ENCODE results near the gene CIAO1. TPM values are rescaled to one million over a fixed set of nuclear protein-coding genes. Genes with fewer than 3 reads are reported as not detected.
"Not testable (repeated sequence)": the region's sequence is repeated elsewhere in the genome, so short reads cannot be mapped to it uniquely, and the experiment has no call there.

CIAO1 gene
- polyA plus RNA-seq, 5 donors = 57.2 to 66.6 (median 64.5) TPM

DNA sequence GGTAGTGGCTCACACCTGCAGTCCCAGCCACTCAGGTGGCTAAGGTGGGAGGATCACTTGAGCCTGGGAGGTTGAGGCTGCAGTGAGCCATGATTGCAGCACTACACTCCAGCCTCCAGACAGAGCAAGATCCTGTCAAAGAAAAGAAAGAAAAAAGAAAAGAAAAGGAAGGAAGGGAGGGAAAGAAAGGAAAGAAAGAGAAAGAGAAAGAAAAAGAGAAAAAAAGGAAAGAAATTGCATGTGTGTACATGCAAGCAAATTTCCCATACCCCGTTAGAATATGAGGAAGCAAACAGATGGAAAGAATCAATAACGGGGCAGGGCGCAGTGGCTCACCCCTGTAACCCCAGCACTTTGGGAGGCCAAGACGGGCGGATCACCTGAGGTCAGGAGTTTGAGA is 18.1 kb upstream of the CIAO1 start:
- no peak for DNase-seq

DNA sequence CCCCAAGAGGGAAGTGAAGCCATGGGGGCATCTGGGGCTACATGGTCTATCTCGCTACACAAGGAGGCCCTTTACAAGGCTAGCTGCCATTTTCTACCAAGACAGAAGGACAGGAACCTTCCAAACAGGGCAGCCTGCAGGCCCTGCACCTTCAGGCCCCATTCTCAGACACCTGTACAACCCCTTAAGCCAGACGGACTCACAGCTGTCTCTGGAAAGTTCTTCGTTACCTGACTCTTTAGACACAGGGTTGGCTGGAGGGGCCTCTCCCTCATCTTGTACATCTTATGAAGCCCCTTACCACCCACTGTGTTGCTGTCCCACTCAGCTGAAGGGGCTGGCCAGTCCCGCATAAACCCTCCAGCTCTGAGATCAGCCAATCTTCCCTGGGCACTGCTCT is 17.4 kb upstream of the CIAO1 start:
- DNase-seq = no peak

DNA sequence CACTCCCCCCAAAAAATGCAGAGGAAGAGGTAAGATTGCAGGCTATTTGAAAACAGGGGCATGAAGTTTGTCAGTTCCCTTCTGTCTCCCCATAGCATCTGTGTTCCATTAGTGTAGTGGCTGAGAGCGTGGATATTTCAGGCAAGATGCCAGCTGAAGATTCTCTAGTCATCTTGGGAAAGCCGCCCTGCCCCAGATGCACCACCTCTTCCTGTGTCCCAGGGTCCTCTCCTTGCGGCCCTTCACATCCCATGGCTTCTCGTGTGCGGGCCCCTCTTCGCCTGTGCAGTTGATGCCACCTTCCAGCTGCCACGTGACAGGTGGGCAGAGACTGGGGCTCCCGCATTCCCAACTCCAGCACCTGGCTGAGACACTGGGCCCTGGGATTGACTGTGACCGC is 16.4 kb upstream of the CIAO1 start:
- DNase-seq = no peak

DNA sequence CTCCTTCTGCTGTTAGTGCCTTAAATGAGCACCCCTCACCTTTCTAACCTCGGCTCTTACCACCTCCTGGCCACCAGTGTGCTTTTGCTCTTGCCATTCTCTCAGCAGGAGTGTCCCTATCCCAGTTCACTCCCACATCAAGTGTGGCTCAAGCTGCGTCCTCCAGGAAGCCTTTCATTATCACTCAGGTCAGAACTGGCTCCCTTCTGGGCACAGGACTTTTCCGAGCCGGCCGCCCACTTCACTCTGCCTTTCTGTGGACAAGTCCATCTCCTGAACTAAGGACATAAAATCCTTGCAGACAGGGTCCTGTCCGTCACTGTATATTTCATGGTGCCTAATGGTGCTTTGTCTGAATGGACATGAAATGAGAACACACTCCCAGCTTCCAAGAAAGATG is 15.8 kb upstream of the CIAO1 start:
- DNase-seq = no peak

DNA sequence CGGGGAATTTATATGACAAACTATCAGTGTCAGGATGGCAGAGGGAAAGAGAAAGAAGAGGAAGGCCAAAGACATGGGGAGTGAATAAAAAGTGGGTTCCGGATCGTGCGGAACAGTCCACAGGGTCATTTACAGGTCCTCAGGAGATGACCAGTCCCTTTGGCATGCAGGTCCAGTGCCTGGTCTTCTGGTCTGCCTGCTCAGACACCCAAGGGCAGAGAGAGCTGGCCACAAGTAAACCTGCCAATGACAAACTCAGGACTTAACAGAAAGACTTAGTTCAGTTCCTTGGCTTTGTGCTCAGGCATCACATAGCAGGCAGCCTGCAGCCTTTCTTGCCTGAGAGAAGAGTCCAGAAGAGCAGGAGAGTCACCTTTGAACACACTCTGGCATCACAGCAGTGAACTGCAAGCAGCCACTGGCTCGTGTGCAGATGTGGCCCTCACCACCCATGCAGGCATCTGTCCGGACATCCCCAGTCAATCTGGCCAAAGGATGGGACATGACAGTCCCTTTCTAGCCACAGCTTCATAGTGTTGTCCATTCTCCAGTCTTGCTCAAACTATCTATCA is 14.2 kb upstream of the CIAO1 start:
- DNase-seq = peak; percentile 28 to 29

DNA sequence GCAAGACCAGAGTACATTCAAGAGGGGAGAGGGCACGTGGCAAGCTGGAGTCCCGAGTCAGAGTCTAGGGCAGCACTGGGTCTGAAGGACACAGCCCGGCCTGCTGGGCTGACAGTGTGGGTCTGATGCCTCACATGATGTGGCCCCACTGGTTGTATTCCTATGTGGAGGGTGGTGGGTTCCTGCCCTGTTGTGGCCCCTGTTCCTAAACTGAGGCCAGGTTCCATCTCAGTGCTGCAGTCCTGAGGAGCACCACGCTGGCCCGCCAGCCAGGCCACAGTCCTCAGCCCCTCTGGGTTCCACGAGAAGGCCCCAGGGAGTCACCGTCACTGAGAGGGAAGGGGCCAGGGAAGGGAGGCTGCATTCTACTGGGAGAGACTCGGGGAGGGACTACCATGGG is 13.5 kb upstream of the CIAO1 start:
- DNase-seq = no peak

DNA sequence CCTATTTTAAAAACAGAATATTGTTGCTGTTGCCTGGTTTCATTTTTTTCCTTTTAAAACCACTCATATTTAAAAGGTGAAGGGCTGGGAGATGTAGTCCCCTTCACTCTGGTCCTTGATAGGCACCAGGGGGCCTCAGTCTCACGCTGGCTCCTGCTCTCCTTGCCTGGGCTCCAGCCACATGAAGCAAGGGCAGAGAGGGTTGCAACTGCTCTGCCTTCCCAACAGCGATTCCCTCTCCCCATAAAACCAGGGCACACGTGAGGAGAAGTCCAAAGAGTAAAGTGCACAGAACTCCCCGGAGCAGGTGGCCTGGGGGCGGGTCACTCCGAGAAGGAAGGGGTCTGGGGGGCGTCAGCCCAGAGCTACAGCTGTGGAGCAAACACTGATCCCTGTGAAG is 13.0 kb upstream of the CIAO1 start:
- DNase-seq = no peak

DNA sequence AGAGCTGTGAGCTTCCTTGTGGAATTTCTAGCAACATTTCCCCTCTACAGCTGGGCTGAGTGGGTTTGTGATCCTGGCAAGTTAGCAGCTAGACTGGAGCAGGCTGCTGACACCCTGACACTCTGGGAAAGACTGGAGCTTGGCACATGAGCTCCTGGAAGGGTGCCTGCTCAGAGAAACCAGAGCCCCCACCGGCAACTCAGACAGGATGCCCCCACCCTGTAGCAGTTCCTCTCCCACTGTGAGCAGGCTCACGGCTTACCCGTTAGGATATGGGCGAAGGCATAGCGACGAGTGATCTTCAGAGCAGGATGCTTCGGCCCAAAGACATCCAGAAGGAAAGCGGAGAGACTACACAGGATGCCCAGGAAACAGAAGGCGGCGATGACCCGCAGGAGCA is 11.5 kb upstream of the CIAO1 start:
- DNase-seq = no peak

DNA sequence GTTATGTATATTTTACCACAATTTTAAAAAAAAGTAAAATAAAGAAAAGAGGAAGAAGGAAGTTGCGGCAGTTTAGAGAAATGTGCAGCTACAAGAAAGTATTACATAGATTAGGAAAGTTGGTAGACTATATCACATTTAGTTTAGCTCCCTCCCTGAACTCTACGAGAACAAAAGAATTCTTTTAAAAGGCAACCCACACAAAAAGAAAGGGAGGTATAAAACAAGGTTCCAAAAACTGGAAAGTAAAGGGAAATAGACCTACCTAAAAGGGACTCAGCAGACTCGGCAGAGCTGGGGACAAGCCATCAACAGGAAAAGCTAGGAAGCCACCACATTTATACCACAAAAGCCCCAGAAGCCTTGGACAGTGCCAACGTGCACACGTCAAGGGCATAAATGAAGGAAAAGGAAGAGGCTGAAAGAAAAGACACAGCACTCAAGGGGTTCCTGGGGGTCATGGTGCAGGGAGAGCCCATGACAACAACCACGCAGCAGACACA is 9.4 kb upstream of the CIAO1 start:
- DNase-seq = no peak

DNA sequence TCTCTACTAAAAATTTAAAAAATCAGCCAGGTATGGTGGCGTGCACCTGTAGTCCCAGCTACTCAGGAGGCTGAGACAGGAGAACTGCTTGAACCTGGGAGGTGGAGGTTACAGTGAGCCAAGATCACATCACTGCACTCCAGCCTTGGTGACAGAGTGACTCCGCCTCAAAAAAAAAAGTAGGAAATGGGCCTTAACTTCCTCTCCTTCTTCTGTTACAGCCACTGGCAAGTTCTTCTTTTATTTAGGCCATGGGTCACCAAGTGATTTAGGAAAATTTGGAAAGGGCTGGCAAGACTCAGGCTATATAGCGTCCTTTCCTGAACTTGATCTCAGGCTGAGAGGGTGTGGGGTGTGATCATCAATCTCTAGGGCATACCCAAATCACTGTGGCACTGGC is 8.3 kb upstream of the CIAO1 start:
- DNase-seq = not testable (repeated sequence)

DNA sequence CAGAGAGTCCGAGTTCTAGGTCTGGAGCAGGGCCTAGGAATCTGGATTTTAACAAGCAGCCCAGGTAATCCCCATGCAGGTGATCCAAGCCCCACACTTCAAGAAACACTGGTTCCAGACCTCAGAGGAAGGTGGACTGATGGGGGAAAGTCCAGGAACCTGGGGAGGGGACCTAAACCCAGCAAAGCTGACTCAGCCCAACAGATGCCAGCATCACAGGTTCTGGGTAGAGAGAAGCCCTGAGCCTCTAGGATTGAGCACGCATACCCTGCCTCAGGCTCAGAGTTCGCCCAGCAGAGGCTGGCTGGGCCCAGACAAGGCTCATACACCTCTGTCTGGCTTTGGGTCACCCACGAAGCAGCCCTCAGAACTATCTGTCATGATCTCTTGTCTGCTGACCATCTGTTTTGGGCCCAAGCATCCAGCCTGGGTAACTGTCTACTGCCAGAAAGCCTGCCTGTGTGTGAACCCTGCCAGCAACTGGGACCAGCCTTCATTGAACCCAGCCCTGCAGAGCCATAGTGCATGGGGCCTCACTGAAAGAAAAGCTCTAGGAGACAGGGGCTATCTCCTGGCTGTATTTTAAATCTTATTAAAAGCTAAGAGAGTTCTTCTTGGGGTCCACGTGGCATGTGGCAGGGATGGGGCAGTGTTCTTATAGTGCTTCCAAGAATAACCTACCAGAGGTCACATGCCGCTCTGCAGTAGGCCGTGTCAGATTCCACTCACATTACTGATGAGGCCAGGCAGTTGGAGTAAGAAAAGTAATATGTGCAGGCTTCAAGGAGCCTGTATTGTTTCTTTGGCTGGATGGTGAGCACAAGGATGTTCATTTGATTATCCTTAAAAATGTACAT is 7.6 kb upstream of the CIAO1 start:
- DNase-seq = no peak

DNA sequence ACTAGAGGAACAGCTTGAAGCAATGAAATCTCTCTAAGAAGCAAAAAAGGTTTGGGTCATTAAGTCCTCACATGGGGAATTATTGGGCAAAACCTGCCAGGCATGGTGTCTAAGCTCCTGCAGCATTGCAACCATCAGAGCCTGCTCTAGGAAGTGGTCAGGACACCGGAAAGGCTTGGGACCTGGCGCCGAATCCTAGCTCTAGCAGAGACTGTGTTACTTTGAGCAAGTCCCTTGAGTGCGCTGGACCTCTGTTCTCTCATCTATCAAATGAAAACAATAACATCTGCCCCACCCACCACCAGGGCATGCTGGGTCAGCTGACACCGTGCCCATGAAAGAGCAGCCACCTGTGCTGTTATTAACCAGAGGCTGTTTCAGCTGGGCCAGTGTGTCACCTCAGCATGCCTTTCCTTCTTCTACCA is 6.5 kb upstream of the CIAO1 start:
- DNase-seq = no peak

DNA sequence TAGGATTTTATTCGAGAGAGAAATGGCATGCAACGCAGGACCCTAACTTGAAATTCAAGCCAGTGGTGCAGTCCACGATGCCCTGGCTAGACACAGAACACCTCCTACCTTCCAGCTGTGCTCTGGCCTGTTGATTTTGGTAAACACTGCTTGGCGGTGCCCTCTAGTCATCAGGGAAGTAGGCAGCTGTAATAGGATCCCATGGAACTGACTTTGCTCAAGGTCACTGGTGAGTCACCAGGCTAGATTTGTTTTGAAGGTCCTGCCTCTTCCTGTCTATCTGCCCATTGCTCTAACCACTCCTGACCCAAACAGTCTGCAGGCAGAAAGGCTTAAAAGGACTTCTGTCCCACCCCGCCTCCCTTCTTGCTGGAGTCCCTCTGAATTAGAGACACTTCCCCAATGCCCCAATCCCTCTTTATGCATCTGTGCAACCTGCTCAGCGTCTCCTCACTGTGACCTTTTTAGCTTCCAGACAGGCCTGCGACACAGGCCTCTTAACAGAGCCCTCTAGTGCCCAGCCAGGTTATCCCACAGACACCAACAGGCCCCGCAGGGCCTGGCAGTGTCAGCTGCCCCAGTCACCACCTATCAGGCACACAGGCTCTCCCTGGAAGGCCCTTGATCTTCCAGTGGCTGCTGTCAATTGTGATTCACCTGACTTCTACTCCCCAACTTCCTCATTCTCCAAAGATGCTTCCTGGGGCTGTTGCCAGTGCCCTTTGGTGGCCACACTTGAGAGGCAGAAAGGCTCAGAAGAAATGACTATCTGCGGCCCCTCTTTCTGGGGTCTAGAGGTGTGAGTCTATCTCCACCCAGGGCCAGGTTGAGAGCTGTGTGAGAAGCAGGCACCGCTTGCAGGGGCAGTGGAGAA is 5.4 kb upstream of the CIAO1 start:
- no peak for DNase-seq

DNA sequence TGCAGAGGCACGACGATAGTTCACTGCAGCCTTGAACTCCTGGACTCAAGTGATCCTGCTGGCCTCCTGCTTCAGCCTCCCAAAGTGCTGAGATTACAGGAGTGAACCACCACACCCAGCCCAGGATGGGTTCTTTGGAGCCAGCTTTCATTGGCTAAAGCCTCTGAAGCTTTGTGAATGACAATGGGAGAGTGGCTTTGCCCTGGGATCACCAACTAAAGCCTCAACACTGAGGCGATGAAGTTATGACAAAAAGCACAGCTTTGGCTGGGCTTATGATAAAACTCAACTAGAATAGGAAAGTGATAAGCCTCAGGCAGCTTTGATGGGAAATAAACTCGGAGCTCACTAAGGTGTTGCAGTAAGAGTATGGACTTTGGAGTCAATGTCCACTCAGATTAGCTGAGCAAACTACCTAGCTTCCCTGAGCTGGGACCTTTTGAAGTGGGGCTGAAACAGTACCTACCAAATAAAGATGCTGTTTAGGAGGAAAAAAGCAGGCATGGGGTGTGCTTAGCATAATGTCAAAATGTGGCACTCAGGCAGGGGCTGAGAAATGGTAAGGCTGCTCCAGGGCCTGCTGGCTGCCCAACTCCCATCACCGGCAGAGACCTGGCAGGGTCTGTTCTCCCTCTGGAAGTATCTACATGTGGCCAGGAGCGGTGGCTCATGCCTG is 4.6 kb upstream of the CIAO1 start:
- no peak for DNase-seq

DNA sequence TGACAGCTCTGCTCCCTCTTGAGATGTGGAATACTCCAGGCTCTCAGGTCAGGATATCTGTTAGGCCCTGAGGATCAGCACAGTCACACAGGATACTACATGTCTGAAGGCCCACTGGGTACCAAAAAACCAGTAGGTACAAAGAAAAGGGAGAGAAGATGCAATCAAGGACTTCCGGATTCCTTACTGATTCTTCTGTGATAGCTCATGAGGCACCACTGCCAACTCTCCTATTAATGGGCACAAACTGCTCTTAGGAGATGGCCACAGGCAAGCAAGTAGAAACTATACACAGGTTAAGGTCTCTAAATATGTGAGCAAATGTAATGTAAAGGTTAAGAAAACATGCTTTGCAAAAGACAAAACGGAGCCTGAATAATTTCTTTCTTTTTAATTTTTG is 3.7 kb upstream of the CIAO1 start:
- no peak for DNase-seq

DNA sequence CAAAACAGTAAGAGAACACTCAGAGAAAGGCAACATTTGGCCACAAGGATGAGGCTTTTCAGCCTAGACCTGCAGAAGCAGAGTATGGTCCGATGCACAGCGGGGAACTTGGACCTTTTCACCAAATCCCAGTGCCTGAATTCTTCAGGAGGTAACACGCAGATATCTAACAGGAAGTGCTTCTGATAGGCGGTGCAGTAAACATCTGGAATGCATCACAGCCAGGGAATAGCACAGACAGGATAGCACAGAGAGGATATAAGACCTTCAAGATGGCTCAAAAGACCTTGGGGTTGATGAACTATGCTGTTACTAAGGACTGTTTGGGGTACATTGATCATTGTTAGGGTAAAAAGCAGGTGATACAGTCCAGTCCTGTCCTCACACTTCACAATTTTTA is 1.9 kb upstream of the CIAO1 start:
- no peak for DNase-seq

DNA sequence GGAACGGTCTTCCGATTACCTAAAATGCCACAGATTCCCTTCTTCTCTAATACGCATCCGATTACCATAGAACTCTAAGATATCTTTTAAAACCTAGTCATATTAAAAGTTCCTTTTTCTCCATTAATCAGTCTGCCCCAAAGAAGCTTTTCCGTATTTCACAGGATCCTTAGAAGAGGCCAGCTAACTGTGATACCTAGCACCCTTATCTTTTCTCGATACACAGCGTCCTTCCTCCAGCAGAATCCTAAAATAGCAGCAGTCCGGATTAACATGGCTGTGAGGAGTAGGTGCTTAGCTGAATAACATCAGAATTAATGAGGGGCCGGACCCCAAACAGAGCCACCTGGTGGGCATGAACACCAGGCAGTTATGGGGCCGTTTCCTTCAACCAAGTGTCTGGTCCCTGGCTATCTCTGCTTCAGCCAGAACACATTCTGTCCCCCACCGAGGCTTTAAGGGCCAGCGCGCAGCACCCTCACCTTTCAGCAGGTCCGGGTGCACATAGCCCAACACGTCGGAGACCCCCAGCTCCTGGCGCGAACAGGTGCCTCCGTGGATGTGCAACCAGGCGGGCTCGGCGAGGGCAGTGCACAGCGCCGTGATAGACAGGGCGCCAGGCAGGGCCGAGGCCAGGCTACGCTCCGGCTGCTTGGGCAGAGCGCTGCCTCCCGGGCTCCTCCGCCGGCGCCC is 1.2 kb upstream of the CIAO1 start:
- DNase-seq = no peak

DNA sequence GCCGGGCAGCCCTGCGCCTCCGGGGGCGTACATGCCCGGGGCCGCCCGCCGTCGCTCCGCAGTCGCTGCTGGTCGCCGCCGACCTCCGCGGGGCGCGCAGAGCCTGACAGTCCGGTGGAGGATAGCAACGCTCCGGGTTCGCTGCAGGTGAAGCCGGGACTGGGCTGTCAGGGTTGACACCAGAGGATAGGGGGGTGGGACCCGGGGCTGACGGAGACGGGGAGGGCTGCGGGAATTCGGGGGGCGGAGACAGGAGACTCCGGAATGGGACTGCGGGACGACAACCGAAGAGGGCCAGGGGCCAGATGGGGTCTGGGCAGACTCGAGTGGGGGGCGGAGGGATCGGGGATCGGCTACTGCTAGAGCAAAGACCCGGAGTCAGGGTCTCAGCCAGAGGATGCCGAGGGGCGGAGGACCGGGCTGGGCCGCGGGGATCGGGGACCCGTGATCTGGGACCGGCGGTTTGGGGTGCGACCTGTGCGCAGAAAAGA is 631 bp upstream of the CIAO1 start:
- DNase-seq = no peak

DNA sequence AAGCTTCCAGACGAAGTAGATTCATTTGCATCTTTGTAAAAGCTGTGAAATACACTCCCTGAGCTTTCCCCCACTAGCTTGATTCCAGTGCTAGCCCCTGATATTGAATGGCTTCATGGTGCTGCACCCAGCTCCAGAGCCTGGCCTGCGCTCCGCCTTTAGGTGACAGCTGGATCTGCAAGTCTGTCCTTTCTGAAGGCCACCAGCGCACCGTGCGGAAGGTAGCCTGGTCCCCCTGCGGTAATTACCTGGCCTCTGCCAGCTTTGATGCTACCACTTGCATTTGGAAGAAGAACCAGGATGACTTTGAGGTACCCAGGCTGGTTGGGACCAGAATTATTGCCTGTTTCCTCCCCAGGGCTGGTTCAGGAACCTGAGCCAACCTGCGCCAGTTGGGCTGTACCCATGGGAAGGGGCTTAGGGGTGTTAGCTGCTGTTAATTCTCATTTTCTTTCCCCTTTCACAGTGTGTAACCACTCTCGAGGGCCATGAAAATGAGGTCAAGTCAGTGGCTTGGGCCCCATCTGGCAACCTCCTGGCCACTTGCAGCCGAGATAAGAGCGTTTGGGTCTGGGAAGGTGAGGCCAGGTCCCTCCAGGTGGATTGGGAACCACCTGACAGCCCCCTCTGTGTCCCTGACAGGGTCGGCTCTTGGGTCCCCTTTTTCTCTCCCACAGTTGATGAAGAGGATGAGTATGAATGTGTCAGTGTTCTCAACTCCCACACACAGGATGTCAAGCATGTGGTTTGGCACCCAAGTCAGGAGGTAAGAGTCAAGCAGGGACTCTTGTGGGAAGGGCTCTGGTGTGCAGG is 1.3 kb downstream of the CIAO1 start:
- no peak for DNase-seq

DNA sequence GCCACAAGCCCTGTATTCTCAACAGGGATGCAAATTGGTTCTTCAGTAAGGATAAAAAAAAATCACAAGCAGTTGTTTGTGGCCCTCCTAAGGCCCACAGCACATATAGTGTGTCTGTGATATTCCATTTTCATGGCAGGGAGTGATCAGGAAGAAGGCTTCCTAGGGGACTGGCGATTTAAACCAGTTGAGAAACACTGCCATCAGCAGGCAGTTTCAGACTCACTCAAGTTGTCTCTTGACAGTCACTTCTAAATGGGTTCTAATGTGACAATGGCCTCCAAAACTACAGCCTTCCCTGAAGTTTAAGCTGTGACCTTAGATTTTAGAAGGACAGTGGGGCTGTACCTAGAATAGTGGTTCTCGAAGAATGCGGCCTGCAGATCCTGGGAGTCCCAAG is 6.0 kb downstream of the CIAO1 start:
- DNase-seq = no peak
